Karpas-422 (cell line): Measurements from ENCODE around the gene ADAMTS18. TPM values are rescaled to one million over a fixed set of nuclear protein-coding genes. Genes with fewer than 3 reads are reported as not detected.

Source experiments
- DNase-seq: peaks from one replicate; pipeline ENCODE4 v3.0.0-alpha.2; 2015
- H2AFZ ChIP-seq: fragments of 200-600 bp; sonication (generic); 2 replicates; pipeline ENCODE4 v1.6.1; 2014; ENCODE audit warnings: antibody characterized with exemption, low read length, mixed read lengths
- H3K27ac ChIP-seq: fragments of 200-600 bp; sonication (generic); 2 replicates; pipeline ENCODE4 v1.5.1; 2014; ENCODE audit warnings: mild to moderate bottlenecking, low read length, moderate library complexity
- H3K27me3 ChIP-seq: fragments of 200-600 bp; sonication (generic); 2 replicates; pipeline ENCODE4 v1.6.1; 2014; ENCODE audit warnings: low read length, mixed read lengths
- H3K36me3 ChIP-seq: fragments of 200-600 bp; sonication (generic); 2 replicates; pipeline ENCODE4 v1.6.1; 2014; ENCODE audit warnings: low read length, mixed read lengths; ENCODE audit not compliant: insufficient read depth
- H3K4me1 ChIP-seq: fragments of 200-600 bp; sonication (generic); 2 replicates; pipeline ENCODE4 v1.6.1; 2014; ENCODE audit warnings: mild to moderate bottlenecking, low read length, mixed read lengths
- H3K4me2 ChIP-seq: fragments of 200-600 bp; sonication (generic); 2 replicates; pipeline ENCODE4 v1.6.1; 2014; ENCODE audit warnings: low read length, low read depth, mild to moderate bottlenecking; ENCODE audit not compliant: poor library complexity, severe bottlenecking
- H3K4me3 ChIP-seq: fragments of 200-600 bp; sonication (generic); 2 replicates; pipeline ENCODE4 v1.5.1; 2014; ENCODE audit warnings: mild to moderate bottlenecking, antibody characterized with exemption, low read length, mixed read lengths
- H3K79me2 ChIP-seq: fragments of 200-600 bp; sonication (generic); 2 replicates; pipeline ENCODE4 v1.6.1; 2014; ENCODE audit warnings: mild to moderate bottlenecking, low read length, mixed read lengths
- H3K9ac ChIP-seq: fragments of 200-600 bp; sonication (generic); 2 replicates; pipeline ENCODE4 v1.6.0; 2014; ENCODE audit warnings: low read length
- H3K9me2 ChIP-seq: fragments of 200-600 bp; sonication (generic), shearing (Covaris generic); replicated peaks from 2 replicates; pipeline ENCODE4 v1.6.0; 2014; ENCODE audit warnings: mild to moderate bottlenecking, low read length, moderate library complexity; ENCODE audit not compliant: insufficient read depth
- H3K9me3 ChIP-seq: fragments of 300-700, 200-600 bp; sonication (generic); 2 replicates; pipeline ENCODE4 v1.6.1; 2014; ENCODE audit warnings: low read length, mixed read lengths
- H4K20me1 ChIP-seq: fragments of 200-600 bp; sonication (generic); 2 replicates; pipeline ENCODE4 v1.6.1; 2014; ENCODE audit warnings: mild to moderate bottlenecking, antibody characterized with exemption, low read length, low read depth; ENCODE audit not compliant: insufficient read depth
- total RNA-seq: library from RNA; depleted of rRNA; stranded (reverse); fragments of >200 nt; shearing (Covaris generic); gene quantifications from 2 replicates; pipeline ENCODE4 v1.2.3, GENCODE V29; 2014; ENCODE audit warnings: low replicate concordance

The ADAMTS18 gene
- total RNA-seq, 1 experiment from 2014 or later = not detected

DNA sequence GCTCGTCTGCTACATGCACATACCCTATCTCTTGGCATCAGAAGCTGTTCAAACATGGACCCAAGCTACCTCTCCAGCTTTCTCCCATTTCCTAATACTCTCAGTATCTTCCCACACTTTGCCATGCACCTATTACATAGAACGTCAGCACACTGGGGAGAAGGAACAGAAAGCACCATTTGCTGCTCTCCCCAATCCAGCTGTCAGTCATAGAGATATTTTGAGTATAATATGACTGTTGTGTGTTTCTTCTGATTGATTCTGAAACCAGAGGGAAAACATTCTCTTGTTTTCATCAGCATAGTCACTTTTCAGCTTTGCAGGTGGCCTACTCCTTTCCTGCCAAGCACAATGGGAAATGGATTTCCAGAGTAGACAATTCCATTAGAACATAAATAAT is 107.1 kb downstream of the ADAMTS18 start:
- no peaks in the 10 kb centered on the region for H3K27me3 ChIP-seq
- no peak for DNase-seq
- H3K27ac ChIP-seq = no peak overlapping the region
- H3K9me3 ChIP-seq = no peaks in the 10 kb centered on the region
- no peak overlapping the region for H3K4me3 ChIP-seq
- no peaks in the 10 kb centered on the region for H3K36me3 ChIP-seq
- H3K9ac ChIP-seq = no peak overlapping the region
- no peak overlapping the region for H3K4me2 ChIP-seq
- H3K4me1 ChIP-seq = no peaks in the 10 kb centered on the region
- no peaks in the 10 kb centered on the region for H4K20me1 ChIP-seq
- no peaks in the 10 kb centered on the region for H3K79me2 ChIP-seq
- H3K9me2 ChIP-seq = no peaks in the 10 kb centered on the region
- no peak overlapping the region for H2AFZ ChIP-seq

DNA sequence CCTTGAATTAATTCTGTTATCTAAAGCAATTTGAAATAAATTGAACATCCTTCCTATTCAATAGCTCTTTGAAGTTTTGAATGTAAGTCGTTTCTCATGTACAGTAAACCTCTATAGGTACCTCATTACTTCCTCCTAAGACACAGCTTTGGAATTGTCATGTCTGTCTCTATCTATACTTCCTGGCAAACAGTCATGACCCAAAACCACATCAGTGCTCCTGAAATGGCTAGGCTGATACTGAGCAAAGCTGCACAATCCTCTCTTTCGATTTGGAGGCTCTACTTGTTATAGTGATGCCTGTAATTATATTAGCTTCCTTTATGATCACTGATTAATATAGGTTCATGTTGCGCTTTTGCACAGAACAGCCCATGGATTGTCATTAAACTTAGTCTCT is 110.1 kb downstream of the ADAMTS18 start:
- Histone ChIP-seq H3K79me2 (no peaks in the 10 kb centered on the region), H3K4me2 (no peak overlapping the region), H3K9me3 (no peaks in the 10 kb centered on the region), H3K27me3 (no peaks in the 10 kb centered on the region), H3K4me1 (no peaks in the 10 kb centered on the region), H3K9me2 (no peaks in the 10 kb centered on the region), H3K27ac (no peak overlapping the region), H4K20me1 (no peaks in the 10 kb centered on the region), H3K36me3 (no peaks in the 10 kb centered on the region), H3K4me3 (no peak overlapping the region), H2AFZ (no peak overlapping the region), H3K9ac (no peak overlapping the region)
- no peak for DNase-seq

DNA sequence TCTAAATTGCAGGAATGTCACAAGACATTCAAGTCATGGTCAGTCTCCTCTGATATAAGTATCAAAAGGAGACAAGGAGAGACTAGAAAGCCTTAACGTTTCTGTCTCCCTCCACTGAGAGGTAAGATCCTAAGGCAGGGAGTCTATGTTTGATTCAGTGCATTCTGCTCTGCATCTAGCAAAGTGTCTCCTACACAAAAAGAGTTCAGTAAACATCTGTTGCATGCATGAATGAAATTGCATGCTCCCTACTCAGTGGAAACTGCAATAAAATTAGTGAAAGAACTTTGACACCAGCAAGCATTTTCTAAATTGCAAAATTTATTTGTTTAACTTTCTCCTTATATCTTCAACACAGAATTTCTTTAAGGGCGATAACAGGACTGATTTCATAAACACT is 111.1 kb downstream of the ADAMTS18 start:
- Histone ChIP-seq H4K20me1 (no peaks in the 10 kb centered on the region), H3K9me3 (no peaks in the 10 kb centered on the region), H3K9ac (no peak overlapping the region), H3K4me2 (no peak overlapping the region), H3K27me3 (no peaks in the 10 kb centered on the region), H2AFZ (no peak overlapping the region), H3K9me2 (no peaks in the 10 kb centered on the region), H3K36me3 (no peaks in the 10 kb centered on the region), H3K4me3 (no peak overlapping the region), H3K4me1 (no peaks in the 10 kb centered on the region), H3K27ac (no peak overlapping the region), H3K79me2 (no peaks in the 10 kb centered on the region)
- no peak for DNase-seq

DNA sequence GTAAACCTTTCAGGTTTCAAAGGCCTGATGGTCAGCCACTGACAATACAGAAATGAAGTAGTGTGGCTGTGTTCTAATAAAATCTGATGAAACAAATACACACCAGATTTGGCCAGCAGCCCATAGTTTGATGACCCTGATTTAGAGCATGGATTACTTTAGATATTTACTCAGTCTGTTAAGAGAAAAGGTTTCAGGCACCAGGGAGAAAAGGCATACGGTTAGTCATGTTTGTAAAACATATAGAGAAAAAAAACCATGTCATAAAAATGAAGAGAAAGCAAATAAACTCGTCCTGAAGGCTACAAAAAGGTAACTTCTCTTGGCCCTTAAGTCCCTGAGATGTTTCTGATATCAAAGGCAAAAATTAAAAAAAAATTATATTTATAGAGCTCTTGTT is 112.1 kb downstream of the ADAMTS18 start:
- Histone ChIP-seq H4K20me1 (no peaks in the 10 kb centered on the region), H3K4me1 (no peaks in the 10 kb centered on the region), H3K4me3 (no peak overlapping the region), H3K36me3 (no peaks in the 10 kb centered on the region), H3K79me2 (no peaks in the 10 kb centered on the region), H3K27me3 (no peaks in the 10 kb centered on the region), H3K9me3 (no peaks in the 10 kb centered on the region), H3K9me2 (no peaks in the 10 kb centered on the region), H3K27ac (no peak overlapping the region), H3K4me2 (no peak overlapping the region), H2AFZ (no peak overlapping the region), H3K9ac (no peak overlapping the region)
- no peak for DNase-seq

DNA sequence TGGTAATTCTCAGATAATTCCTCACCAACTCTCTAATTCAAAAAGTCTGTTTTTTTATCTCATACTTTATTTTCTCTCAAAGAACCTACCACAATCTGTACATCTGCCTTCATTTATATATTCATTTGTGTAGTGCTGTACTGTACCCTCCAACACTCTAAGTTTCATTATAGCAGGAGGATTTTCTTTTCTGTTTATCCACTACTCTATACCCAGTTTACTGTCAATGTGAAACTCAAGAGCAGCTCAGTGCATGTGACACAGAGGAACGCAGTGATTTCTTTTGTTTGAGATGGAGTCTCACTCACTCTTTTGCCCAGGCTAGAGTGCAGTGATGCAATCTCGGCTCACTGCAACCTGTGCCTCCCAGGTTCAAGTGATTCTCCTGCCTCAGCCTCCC is 117.8 kb downstream of the ADAMTS18 start:
- Histone ChIP-seq H3K27me3 (no peaks in the 10 kb centered on the region), H3K36me3 (no peaks in the 10 kb centered on the region), H3K4me2 (no peak overlapping the region), H3K79me2 (no peaks in the 10 kb centered on the region), H4K20me1 (no peaks in the 10 kb centered on the region), H3K4me1 (peaks cover 2% of the 10 kb centered on the region; the same call in 1 of the 2 replicates), H3K4me3 (no peak overlapping the region), H3K9ac (no peak overlapping the region), H3K9me2 (no peaks in the 10 kb centered on the region), H2AFZ (no peak overlapping the region), H3K27ac (no peak overlapping the region), H3K9me3 (no peaks in the 10 kb centered on the region)
- no peak for DNase-seq

DNA sequence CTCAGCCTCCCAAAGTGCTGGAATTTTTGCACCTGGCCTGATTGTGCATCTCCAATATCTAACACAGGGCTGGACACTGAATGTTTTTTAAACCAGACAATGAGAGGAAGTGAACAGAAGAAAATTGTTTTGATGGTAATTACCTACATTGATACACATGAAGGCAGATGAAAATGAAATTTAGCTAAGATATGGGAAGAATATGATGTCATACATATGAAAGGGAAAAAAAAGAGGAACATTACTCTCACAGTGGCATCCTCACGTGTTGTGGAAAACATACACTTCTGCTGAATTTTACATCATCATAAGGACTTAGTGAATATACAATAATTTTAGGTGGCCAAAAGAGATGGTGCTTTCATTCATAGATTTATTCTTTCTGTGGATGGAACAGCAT is 124.0 kb downstream of the ADAMTS18 start:
- H4K20me1 ChIP-seq = no peaks in the 10 kb centered on the region

DNA sequence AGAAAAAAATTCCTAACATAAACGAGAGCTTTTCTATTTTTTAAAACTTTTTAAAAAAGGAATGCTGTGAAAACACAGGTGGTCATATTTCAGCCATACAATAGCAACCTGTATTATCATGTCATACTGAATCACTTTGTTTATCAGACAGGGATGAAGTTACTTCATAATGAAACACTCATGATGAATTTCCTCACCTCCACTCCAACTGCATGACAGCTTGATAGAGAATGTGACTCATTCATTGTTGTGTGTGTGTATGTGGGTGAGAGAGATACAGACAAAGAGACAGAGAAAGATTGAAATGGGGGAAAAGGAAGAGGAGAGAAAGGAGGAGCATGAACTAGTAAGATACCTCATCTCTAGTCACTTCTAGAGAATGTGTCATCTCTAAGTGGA is 126.7 kb downstream of the ADAMTS18 start:
- Histone ChIP-seq H3K27ac (no peak overlapping the region), H3K79me2 (no peaks in the 10 kb centered on the region), H3K4me3 (no peak overlapping the region), H2AFZ (no peak overlapping the region), H3K36me3 (no peaks in the 10 kb centered on the region), H4K20me1 (no peaks in the 10 kb centered on the region), H3K27me3 (no peaks in the 10 kb centered on the region), H3K9ac (no peak overlapping the region), H3K4me1 (no peaks in the 10 kb centered on the region), H3K9me2 (no peaks in the 10 kb centered on the region), H3K9me3 (no peaks in the 10 kb centered on the region), H3K4me2 (no peak overlapping the region)
- DNase-seq = no peak

More for the DNA sequence above, 124.0 kb downstream of the ADAMTS18 start:
- H3K27me3 ChIP-seq = no peaks in the 10 kb centered on the region
- H3K9ac ChIP-seq = no peak overlapping the region
- no peak overlapping the region for H2AFZ ChIP-seq
- no peak for DNase-seq
- no peaks in the 10 kb centered on the region for H3K36me3 ChIP-seq
- H3K27ac ChIP-seq = no peak overlapping the region
- peaks cover 2% of the 10 kb centered on the region; the same call in 1 of the 2 replicates for H3K4me1 ChIP-seq
- no peaks in the 10 kb centered on the region for H3K9me3 ChIP-seq
- no peak overlapping the region for H3K4me2 ChIP-seq
- H3K79me2 ChIP-seq = no peaks in the 10 kb centered on the region
- no peak overlapping the region for H3K4me3 ChIP-seq
- no peaks in the 10 kb centered on the region for H3K9me2 ChIP-seq

DNA sequence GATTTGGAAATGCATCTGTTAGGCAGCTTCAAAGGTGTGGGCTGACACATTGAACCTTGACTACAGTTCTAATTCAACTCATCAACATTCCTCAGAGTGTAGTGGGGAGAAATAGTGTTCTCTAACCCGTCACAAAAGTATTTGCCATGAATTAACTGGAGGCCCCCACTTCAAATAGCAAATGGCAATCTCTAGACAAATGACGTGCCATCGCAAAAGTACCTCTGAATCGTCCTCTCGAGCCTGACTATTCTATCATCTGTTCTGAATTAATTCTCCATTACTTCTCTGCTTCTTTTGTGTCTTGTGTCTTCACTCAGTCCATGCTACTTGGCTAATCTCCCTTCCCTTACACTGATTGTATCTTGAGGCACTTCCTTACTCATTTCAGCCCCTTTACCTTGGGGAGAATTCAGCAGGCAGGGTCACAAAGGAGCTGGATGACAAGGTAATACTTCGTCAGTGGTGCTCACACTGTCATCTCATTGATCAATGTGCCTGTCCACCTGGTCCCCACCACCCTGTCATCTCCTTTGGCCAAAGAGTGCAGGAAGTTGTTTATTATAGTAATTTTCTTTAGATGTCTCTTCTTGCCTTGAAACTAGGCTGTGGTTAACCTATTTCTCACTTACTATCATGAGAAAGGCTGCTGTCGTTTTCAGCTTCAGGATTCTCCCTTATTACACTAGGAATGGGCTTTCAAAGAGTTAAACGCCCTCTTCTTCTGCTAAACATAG is 127.2 kb downstream of the ADAMTS18 start:
- H3K36me3 ChIP-seq = no peaks in the 10 kb centered on the region
- H3K9ac ChIP-seq = no peak overlapping the region
- H3K4me3 ChIP-seq = no peak overlapping the region
- no peak overlapping the region for H3K4me2 ChIP-seq
- H3K4me1 ChIP-seq = no peaks in the 10 kb centered on the region
- DNase-seq = no peak
- no peaks in the 10 kb centered on the region for H4K20me1 ChIP-seq
- H2AFZ ChIP-seq = no peak overlapping the region
- no peaks in the 10 kb centered on the region for H3K79me2 ChIP-seq
- no peak overlapping the region for H3K27ac ChIP-seq
- no peaks in the 10 kb centered on the region for H3K27me3 ChIP-seq
- no peaks in the 10 kb centered on the region for H3K9me2 ChIP-seq
- H3K9me3 ChIP-seq = no peaks in the 10 kb centered on the region
